ENCODE data around the gene NCAPD2.

DNA sequence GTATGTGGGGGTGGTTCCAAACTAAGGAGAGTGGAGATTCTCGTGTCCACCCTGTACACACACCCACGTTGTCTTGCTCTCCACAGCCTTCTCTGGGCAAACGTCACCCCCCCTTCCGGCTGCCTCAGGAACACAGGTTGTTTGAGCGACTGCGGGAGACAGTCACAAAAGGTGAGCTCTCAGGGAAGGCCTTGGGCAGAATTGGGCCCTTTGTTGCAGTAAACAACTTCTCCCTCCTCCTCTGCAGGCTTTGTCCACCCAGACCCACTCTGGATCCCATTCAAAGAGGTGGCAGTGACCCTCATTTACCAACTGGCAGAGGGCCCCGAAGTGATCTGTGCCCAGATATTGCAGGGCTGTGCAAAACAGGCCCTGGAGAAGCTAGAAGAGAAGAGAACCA, 32.3 kb downstream of the NCAPD2 start:
- TF ChIP-seq CTCF (IDR thresholded peaks at IDR 0.05; ENCODE audit: low read length) (no peak), EZH2 (optimal IDR thresholded peaks at IDR 0.05; ENCODE audit: low read depth, low read length) (no peak), EZH2phosphoT487 (IDR thresholded peaks at IDR 0.05; ENCODE audit: low read length) (no peak)

Data from MM.1S (cell line).